ENCODE data around the gene NT5DC4. TPM values are rescaled to one million over a fixed set of nuclear protein-coding genes. Genes with fewer than 3 reads are reported as not detected.
A peak's percentile ranks its signal among the peaks of the same experiment; 100 is the strongest.

NT5DC4 gene
- total and polyA plus RNA-seq, 2 of the 8 experiments (the other 6 are each of a cell fraction or from before 2014, with no cell fraction given): not detected

- H2BK15ac ChIP-seq (ENCODE audit: low read length): no peak overlapping the region
- no peak overlapping the region for H3K4ac ChIP-seq (replicated peaks; ENCODE audit: insufficient read length, low read depth, low read length)
- no peaks in the 10 kb centered on the region for H4K20me1 ChIP-seq (replicated peaks in 1 of 2; ENCODE audit: control insufficient read depth in 1 of 2, insufficient read depth in 2 of 2, low read length in 2 of 2)
- H3K23me2 ChIP-seq (ENCODE audit: low read depth, low read length): no peaks in the 10 kb centered on the region
- no peak overlapping the region for H2BK20ac ChIP-seq (ENCODE audit: low read length)
- H3K27ac ChIP-seq (ENCODE audit: low read depth, low read length): no peak overlapping the region
- no peak overlapping the region for H2BK5ac ChIP-seq (ENCODE audit: low read depth, low read length)
- H3K79me1 ChIP-seq (ENCODE audit: low read depth, low read length): no peaks in the 10 kb centered on the region
- ChIA-PET POLR2A (ENCODE audit: partially characterized antibody) (no interaction called here), CTCF (ENCODE audit: partially characterized antibody) (interaction anchor here (0.8 to 10.5 kb wide), 19 partner anchors 17 to 218 kb away, joined by 3 to 185 read pairs (median 10); partner anchors contain the start of gene CHCHD5)
- no peak overlapping the region for H3K18ac ChIP-seq (ENCODE audit: extremely low read depth, low read length)
- H3K14ac ChIP-seq (ENCODE audit: insufficient read length): no peak overlapping the region
- H2AFZ ChIP-seq (ENCODE audit: low read length): no peak overlapping the region
- H3K4me1 ChIP-seq (replicated peaks in 1 of 4; ENCODE audit: control insufficient read depth in 3 of 4, insufficient read depth in 4 of 4, low read length in 3 of 4): no peaks in the 10 kb centered on the region; a peak in 2 of 7 replicates
- FAIRE-seq: no peak
- DNase-seq (ENCODE audit: low read depth in 1 of 2, low spot score in 2 of 2): no peak
- H3K27me3 ChIP-seq (replicated peaks in 1 of 4; ENCODE audit: control insufficient read depth in 3 of 4, extremely low read depth in 1 of 4, insufficient read depth in 3 of 4, low read length in 3 of 4): no peaks in the 10 kb centered on the region
- no peaks in the 10 kb centered on the region for H3K9me3 ChIP-seq (ENCODE audit: insufficient read depth in 2 of 2, low read depth in 1 of 2, low read length in 1 of 2)
- peak overlapping the region; percentile 20 for H4K91ac ChIP-seq (replicated peaks; ENCODE audit: insufficient read length, low read length)
- H3K4me3 ChIP-seq (ENCODE audit: extremely low read depth in 1 of 4, insufficient read depth in 2 of 4, low read depth in 3 of 4, low read length in 4 of 4): no peak overlapping the region
- no peak overlapping the region for H3K4me2 ChIP-seq (ENCODE audit: insufficient read depth in 1 of 2, low read depth in 2 of 2, low read length in 2 of 2)
- 95% methylated on average over 7 of the region's 8 CpGs; no CpG with 5 or more reads in 1 of the 2 experiments for WGBS, 2 experiments (ENCODE audit: extremely low coverage in 1 of 2, insufficient coverage in 1 of 2, insufficient read length in 1 of 2, insufficient replicate concordance in 2 of 2, low coverage in 1 of 2, low lambda C conversion rate in 2 of 2, missing lambda C conversion rate in 1 of 2)
- no peaks in the 10 kb centered on the region for H3K79me2 ChIP-seq (ENCODE audit: control insufficient read depth in 1 of 2, insufficient read depth in 2 of 2, low read length in 2 of 2)
- H2AK5ac ChIP-seq (ENCODE audit: low read depth, low read length): no peak overlapping the region
- H4K5ac ChIP-seq (ENCODE audit: insufficient read length, low read depth, low read length): no peak overlapping the region
- H3K9ac ChIP-seq (replicated peaks in 1 of 4; ENCODE audit: extremely low read depth in 1 of 4, low read depth in 3 of 4, low read length in 3 of 4): no peak overlapping the region
- H3K56ac ChIP-seq (replicated peaks; ENCODE audit: insufficient read length, low read depth, low read length): no peak overlapping the region
- H2BK12ac ChIP-seq (ENCODE audit: low read depth, low read length): no peak overlapping the region
- H3K36me3 ChIP-seq (ENCODE audit: control insufficient read depth in 2 of 4, insufficient read depth in 4 of 4, low read length in 3 of 4): no peaks in the 10 kb centered on the region
- H4K8ac ChIP-seq (ENCODE audit: extremely low read depth, insufficient read depth, low read length): 0 out of 2 replicates have a peak overlapping the region, but pooled peaks have one; percentile 14
- no peak overlapping the region for H2BK120ac ChIP-seq (replicated peaks; ENCODE audit: low read depth, low read length)
- no peak overlapping the region for H3K23ac ChIP-seq (ENCODE audit: insufficient read length)
- TF ChIP-seq SAP30 (IDR thresholded peaks at IDR 0.05; ENCODE audit: insufficient read depth, insufficient replicate concordance, low read length) (no peak), CREB1 (IDR thresholded peaks at IDR 0.05) (no peak), EGR1 (IDR thresholded peaks at IDR 0.05; ENCODE audit: borderline replicate concordance, low read depth, low read length) (no peak), POU5F1 (IDR thresholded peaks at IDR 0.05; ENCODE audit: low read depth, low read length) (no peak), TEAD4 (IDR thresholded peaks at IDR 0.05; ENCODE audit: low read depth, low read length) (no peak), MAFK (IDR thresholded peaks at IDR 0.05; ENCODE audit: low read depth, low read length) (no peak), SRF (IDR thresholded peaks at IDR 0.05; ENCODE audit: low read depth, low read length) (no peak), CHD1 (IDR thresholded peaks at IDR 0.05; ENCODE audit: low read depth, low read length) (no peak), BCL11A (IDR thresholded peaks at IDR 0.05; ENCODE audit: low read depth in 2 of 2, low read length in 2 of 2) (no peak), RBBP5 (IDR thresholded peaks at IDR 0.05; ENCODE audit: borderline replicate concordance, low read depth, low read length) (no peak), JUND (IDR thresholded peaks at IDR 0.05; ENCODE audit: low read length) (no peak), EZH2 (IDR thresholded peaks at IDR 0.05; ENCODE audit: low read depth, low read length, severe bottlenecking) (no peak), TAF7 (optimal IDR thresholded peaks at IDR 0.05; ENCODE audit: borderline replicate concordance, low read depth, low read length) (no peak), JUN (IDR thresholded peaks at IDR 0.05; ENCODE audit: low read depth, low read length) (no peak), BRCA1 (IDR thresholded peaks at IDR 0.05; ENCODE audit: low read depth, low read length) (no peak), PHF8 (conservative IDR thresholded peaks at IDR 0.05; ENCODE audit: low read depth, low read length) (no peak)
These were observed 3.2 kb downstream of the NT5DC4 start for GRCh38 chr2:112723995-112724394.

All from H1 (cell line).